ENCODE data around the gene GSTA1.
"Not testable (repeated sequence)": the region's sequence is repeated elsewhere in the genome, so short reads cannot be mapped to it uniquely, and the experiment has no call there.

Gene GSTA1

GRCh38 chr6:52803668-52804255 lies at the start of gene GSTA1:
GSTA1 (minus strand) TSS chr6:52803816; CDS start chr6:52799267, 4,549 bp downstream.
- H3K4me3 ChIP-seq (replicated peaks; ENCODE audit: low read depth, low read length); DNase-seq (ENCODE audit: low read depth): not testable (repeated sequence)

- H3K4me3 ChIP-seq (replicated peaks; ENCODE audit: low read depth, low read length) = no peak overlapping the region
- no peak for TF ChIP-seq CTCF (IDR thresholded peaks at IDR 0.05; ENCODE audit: low read length, missing control alignments)
- DNase-seq (ENCODE audit: low read depth) = no peak
Observed at GRCh38 chr6:52849137-52849536, 45.5 kb upstream of the GSTA1 start.

GRCh38 chr6:52846002-52846401 lies 42.4 kb upstream of the GSTA1 start:
- H3K4me3 ChIP-seq (replicated peaks; ENCODE audit: low read depth, low read length) = no peak overlapping the region
- DNase-seq (ENCODE audit: low read depth) = no peak
- TF ChIP-seq CTCF (IDR thresholded peaks at IDR 0.05; ENCODE audit: low read length, missing control alignments) = no peak

GRCh38 chr6:52843605-52844004 lies 40.0 kb upstream of the GSTA1 start:
- TF ChIP-seq CTCF (IDR thresholded peaks at IDR 0.05; ENCODE audit: low read length, missing control alignments) = no peak
- no peak for DNase-seq (ENCODE audit: low read depth)
- H3K4me3 ChIP-seq (replicated peaks; ENCODE audit: low read depth, low read length) = no peak overlapping the region

GRCh38 chr6:52840763-52841585 lies 37.4 kb upstream of the GSTA1 start, which contains the start of gene GSTA5:
GSTA5 (minus strand) TSS chr6:52840813.
- no peak within 1 kb of the TSS for H3K4me3 ChIP-seq (replicated peaks; ENCODE audit: low read depth, low read length)
- no peak for TF ChIP-seq CTCF (IDR thresholded peaks at IDR 0.05; ENCODE audit: low read length, missing control alignments)
- no peak for DNase-seq (ENCODE audit: low read depth)

- TF ChIP-seq CTCF (IDR thresholded peaks at IDR 0.05; ENCODE audit: low read length, missing control alignments) = peak; percentile 81
- DNase-seq (ENCODE audit: low read depth) = peak; percentile 68
- H3K4me3 ChIP-seq (replicated peaks; ENCODE audit: low read depth, low read length) = no peak overlapping the region
Observed at GRCh38 chr6:52839124-52840055, 35.8 kb upstream of the GSTA1 start.

GRCh38 chr6:52834481-52834880 lies 30.9 kb upstream of the GSTA1 start:
- DNase-seq (ENCODE audit: low read depth) = no peak
- H3K4me3 ChIP-seq (replicated peaks; ENCODE audit: low read depth, low read length) = no peak overlapping the region
- no peak for TF ChIP-seq CTCF (IDR thresholded peaks at IDR 0.05; ENCODE audit: low read length, missing control alignments)

GRCh38 chr6:52830869-52831268 lies 27.3 kb upstream of the GSTA1 start:
- not testable (repeated sequence) for DNase-seq (ENCODE audit: low read depth); H3K4me3 ChIP-seq (replicated peaks; ENCODE audit: low read depth, low read length)
